PC-9 (cell line): Measurements from ENCODE around the gene CD48. TPM values are rescaled to one million over a fixed set of nuclear protein-coding genes. Genes with fewer than 3 reads are reported as not detected.
A peak's percentile ranks its signal among the peaks of the same experiment; 100 is the strongest.

Experiments
- Bru-seq: library from RNA; stranded (reverse); fragments of 400-500 nt; gene quantifications from one replicate; lab custom pipeline; 2021; lab: Mats Ljungman, UMichigan
- BruChase-seq, 2 experiments: library from RNA; stranded (reverse); fragments of 400-500 nt; gene quantifications; one replicate each; lab custom pipeline; 2021; lab: Mats Ljungman, UMichigan
- BruUV-seq: library from RNA; stranded (reverse); fragments of 400-500 nt; replicated peaks from 2 replicates; lab custom pipeline; 2021; lab: Mats Ljungman, UMichigan
- CTCF ChIA-PET: fragments of 300-600 bp; sonication (Branson Sonifier 250); formaldehyde crosslinking; loops from one replicate; lab custom pipeline; 2022; ENCODE audit warnings: antibody characterized with exemption; lab: Charles Lee
- POLR2A ChIA-PET: fragments of 300-600 bp; sonication (Branson Sonifier 250); formaldehyde crosslinking; loops from one replicate; lab custom pipeline; 2022; ENCODE audit warnings: antibody characterized with exemption; ENCODE audit not compliant: unreplicated experiment; lab: Charles Lee
- DNase-seq, 2 experiments: peaks; one replicate each; pipeline versions ENCODE4 v3.0.0 to v3.0.0-alpha.2; 2015 to 2022; ENCODE audit warnings: mixed read lengths in 1 of 2
- H2AFZ ChIP-seq: fragments of 200-600 bp; sonication (generic); 2 replicates; pipeline ENCODE4 v1.8.1; 2017; ENCODE audit warnings: antibody characterized with exemption
- H3F3A ChIP-seq: fragments of 200-600 bp; sonication (generic); 2 replicates; pipeline ENCODE4 v1.8.1; 2017; ENCODE audit warnings: antibody characterized with exemption, mild to moderate bottlenecking, low read depth; ENCODE audit not compliant: insufficient read depth
- H3K27ac ChIP-seq: fragments of 200-600 bp; sonication (generic); 2 replicates; pipeline ENCODE4 v1.6.1; 2016; ENCODE audit warnings: mixed run types
- H3K27me3 ChIP-seq: fragments of 200-600 bp; sonication (generic); 2 replicates; pipeline ENCODE4 v1.6.1; 2016; ENCODE audit warnings: low read depth, mixed run types; ENCODE audit not compliant: insufficient read depth
- H3K36me3 ChIP-seq: fragments of 200-600 bp; sonication (generic); 2 replicates; pipeline ENCODE4 v1.6.1; 2016; ENCODE audit warnings: low read depth, mixed run types
- H3K4me1 ChIP-seq: fragments of 200-600 bp; sonication (generic); replicated peaks from 2 replicates; pipeline ENCODE4 v1.6.1; 2016; ENCODE audit warnings: mixed run types; ENCODE audit not compliant: insufficient read depth
- H3K4me2 ChIP-seq: fragments of 200-600 bp; sonication (generic); 2 replicates; pipeline ENCODE4 v1.6.1; 2017; ENCODE audit warnings: mixed run types
- H3K4me3 ChIP-seq: fragments of 200-600 bp; sonication (generic); 2 replicates; pipeline ENCODE4 v1.6.1; 2016; ENCODE audit warnings: mixed run types
- H3K79me2 ChIP-seq: fragments of 200-600 bp; sonication (generic); 2 replicates; pipeline ENCODE4 v1.6.1; 2017; ENCODE audit warnings: low read depth, mixed run types
- H3K9me2 ChIP-seq: fragments of 200-600 bp; sonication (generic); 2 replicates; pipeline ENCODE4 v1.8.1; 2017; ENCODE audit warnings: mild to moderate bottlenecking; ENCODE audit not compliant: insufficient read depth
- H3K9me3 ChIP-seq: fragments of 200-600 bp; sonication (generic); 2 replicates; pipeline ENCODE4 v1.8.1; 2016; ENCODE audit warnings: low read depth; ENCODE audit not compliant: insufficient read depth
- H4K20me1 ChIP-seq: fragments of 200-600 bp; sonication (generic); 2 replicates; pipeline ENCODE4 v1.8.1; 2017; ENCODE audit not compliant: insufficient read depth
- CTCF ChIP-seq: fragments of 200-600 bp; sonication (generic); conservative IDR thresholded peaks from 2 replicates; pipeline ENCODE4 v1.6.1; 2017; ENCODE audit warnings: mixed run types, antibody characterized with exemption, mild to moderate bottlenecking, moderate library complexity
- EZH2 ChIP-seq: fragments of 200-600 bp; sonication (generic); IDR thresholded peaks from 2 replicates; pipeline ENCODE4 v1.8.0; 2017; ENCODE audit warnings: antibody characterized with exemption, low read depth
- intact Hi-C: fragments of 100-400 bp; cut with micrococcal nuclease; formaldehyde crosslinking; loops from one replicate; pipeline ENCODE4 v1.10.0; 2022; ENCODE audit not compliant: unreplicated experiment
- long read RNA-seq: library from polyadenylated mRNA; stranded (forward); transcript quantifications from one replicate; pipeline ENCODE4 v2.0.0, GENCODE V29; 2022
- total RNA-seq: library from RNA; stranded (reverse); gene quantifications from 2 replicates; pipeline ENCODE4 v1.2.3, GENCODE V29; 2021

CD48 gene, protein sequence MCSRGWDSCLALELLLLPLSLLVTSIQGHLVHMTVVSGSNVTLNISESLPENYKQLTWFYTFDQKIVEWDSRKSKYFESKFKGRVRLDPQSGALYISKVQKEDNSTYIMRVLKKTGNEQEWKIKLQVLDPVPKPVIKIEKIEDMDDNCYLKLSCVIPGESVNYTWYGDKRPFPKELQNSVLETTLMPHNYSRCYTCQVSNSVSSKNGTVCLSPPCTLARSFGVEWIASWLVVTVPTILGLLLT
- total RNA-seq (not detected in 2 replicates), Bru-seq, nascent RNA (percentile 13 among the genes with signal in this experiment), BruChase-seq, experiment 1, labeled RNA remaining after a 2-hour chase (percentile 10 among the genes with signal in this experiment), BruChase-seq, experiment 2, labeled RNA remaining after a 6-hour chase (percentile 5 among the genes with signal in this experiment)
- long read RNA-seq, result 0 reads

- Histone ChIP-seq H3K9me3 (no peaks in the 10 kb centered on the region), H2AFZ (no peak within 1 kb of the TSS), H3K27me3 (peaks cover 80% of the 10 kb centered on the region), H3K27ac (no peak within 1 kb of the TSS), H3F3A (no peaks in the 10 kb centered on the region), H3K4me3 (no peak within 1 kb of the TSS), H3K79me2 (no peaks in the 10 kb centered on the region), H3K9me2 (no peaks in the 10 kb centered on the region), H3K4me2 (no peak within 1 kb of the TSS), H4K20me1 (no peaks in the 10 kb centered on the region), H3K36me3 (no peaks in the 10 kb centered on the region), H3K4me1 (no peaks in the 10 kb centered on the region)
- intact Hi-C loops, result no loop called here
- TF ChIP-seq CTCF (no peak), EZH2 (no peak)
- no TSS peak for BruUV-seq
- DNase-seq, result no peak
- ChIA-PET CTCF (no interaction called here), POLR2A (no interaction called here)
Measured at GRCh38 chr1:160711602-160712311, at the start of gene CD48. CD48 (minus strand) TSS chr1:160711822; CDS start chr1:160711763, 59 bp downstream.

DNA sequence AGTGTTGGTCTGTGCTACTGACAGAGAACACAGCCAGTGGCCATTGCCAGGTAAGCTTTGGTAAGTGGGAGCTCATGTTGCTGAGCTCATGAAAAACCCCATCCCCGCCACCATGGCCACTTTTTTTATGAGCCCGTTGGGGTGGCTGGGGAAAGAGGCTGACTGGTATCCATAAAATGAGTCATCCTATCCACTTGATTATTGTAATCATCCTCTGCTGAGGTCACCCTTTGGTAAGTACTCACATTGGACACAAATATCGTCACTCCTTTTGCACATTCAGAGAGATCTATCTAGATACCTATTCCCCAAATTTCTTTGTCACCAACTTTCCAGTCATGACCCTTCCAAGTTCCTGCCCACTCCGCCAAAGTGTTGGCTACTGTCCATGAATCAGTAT, 49.4 kb upstream of the CD48 start:
- H3K4me3 ChIP-seq, result no peak overlapping the region
- H3K4me1 ChIP-seq, result no peaks in the 10 kb centered on the region
- H3K9me2 ChIP-seq, result no peaks in the 10 kb centered on the region
- no peak for TF ChIP-seq EZH2
- no peak for TF ChIP-seq CTCF
- BruUV-seq, result no TSS peak
- no peaks in the 10 kb centered on the region for H3K9me3 ChIP-seq
- CTCF ChIA-PET, result no interaction called here
- no peak overlapping the region for H3K27ac ChIP-seq
- no peaks in the 10 kb centered on the region for H3K36me3 ChIP-seq
- H3K4me2 ChIP-seq, result no peak overlapping the region
- intact Hi-C loops, result no loop called here
- no peaks in the 10 kb centered on the region for H3K79me2 ChIP-seq
- H4K20me1 ChIP-seq, result no peaks in the 10 kb centered on the region
- H3F3A ChIP-seq, result no peaks in the 10 kb centered on the region
- no peak for DNase-seq
- H3K27me3 ChIP-seq, result no peaks in the 10 kb centered on the region
- POLR2A ChIA-PET, result no interaction called here
- no peak overlapping the region for H2AFZ ChIP-seq

- Histone ChIP-seq H4K20me1 (no peaks in the 10 kb centered on the region), H3K4me1 (no peaks in the 10 kb centered on the region), H3K4me3 (no peak overlapping the region), H3K4me2 (no peak overlapping the region), H3K36me3 (no peaks in the 10 kb centered on the region), H3K9me2 (no peaks in the 10 kb centered on the region), H3F3A (no peaks in the 10 kb centered on the region), H3K79me2 (no peaks in the 10 kb centered on the region), H3K9me3 (no peaks in the 10 kb centered on the region), H3K27me3 (no peaks in the 10 kb centered on the region), H2AFZ (no peak overlapping the region), H3K27ac (no peak overlapping the region)
- CTCF ChIA-PET, result no interaction called here
- no TSS peak for BruUV-seq
- intact Hi-C loops, result no loop called here
- TF ChIP-seq CTCF, result no peak
- DNase-seq, result no peak
- POLR2A ChIA-PET, result no interaction called here
Measured at GRCh38 chr1:160759740-160760139, 48.1 kb upstream of the CD48 start.
